Activated T-helper 1 cell treated with anti-CD3 and anti-CD28 coated beads, Interleukin-12 subunit alpha, Interleukin-12 subunit beta, Interleukin-2, Interleukin-4 antibody, amounts not matched to agents 30 ng/mL and 10 ng/mL and 1 ng/mL, durations not matched to agents 14 hours and 24 hours and 36 hours (primary cell): Measurements from ENCODE around the gene GH1. TPM values are rescaled to one million over a fixed set of nuclear protein-coding genes. Genes with fewer than 3 reads are reported as not detected.

Experiments
- DNase-seq: peaks from one replicate; pipeline ENCODE4 v3.0.0; 2021; ENCODE audit warnings: low spot score
- H3K27ac Mint-ChIP-seq: one replicate; pipeline ENCODE4 v1.8.0; 2021; ENCODE audit warnings: mild to moderate bottlenecking, mixed read lengths
- H3K27me3 Mint-ChIP-seq: one replicate; pipeline ENCODE4 v1.8.0; 2022; ENCODE audit warnings: mild to moderate bottlenecking, moderate library complexity, mixed read lengths; ENCODE audit not compliant: insufficient read depth
- H3K36me3 Mint-ChIP-seq: one replicate; pipeline ENCODE4 v1.8.0; 2021; ENCODE audit warnings: low read depth, mixed read lengths
- H3K4me1 Mint-ChIP-seq: one replicate; pipeline ENCODE4 v1.8.0; 2021; ENCODE audit warnings: low read depth, mixed read lengths
- H3K4me3 Mint-ChIP-seq: one replicate; pipeline ENCODE4 v1.8.0; 2021; ENCODE audit warnings: mild to moderate bottlenecking, moderate library complexity, mixed read lengths
- H3K9me3 Mint-ChIP-seq: one replicate; pipeline ENCODE4 v1.8.0; 2021; ENCODE audit warnings: mixed read lengths
- intact Hi-C: fragments of 100-400 bp; cut with micrococcal nuclease; formaldehyde crosslinking; loops from one replicate; pipeline ENCODE4 v1.15.1; 2024
- total RNA-seq: library from RNA; stranded (reverse); gene quantifications from 2 replicates; pipeline ENCODE4 v1.2.3, GENCODE V29; 2022

Gene GH1
- total RNA-seq, 1 donor from 2014 or later, result not detected

DNA sequence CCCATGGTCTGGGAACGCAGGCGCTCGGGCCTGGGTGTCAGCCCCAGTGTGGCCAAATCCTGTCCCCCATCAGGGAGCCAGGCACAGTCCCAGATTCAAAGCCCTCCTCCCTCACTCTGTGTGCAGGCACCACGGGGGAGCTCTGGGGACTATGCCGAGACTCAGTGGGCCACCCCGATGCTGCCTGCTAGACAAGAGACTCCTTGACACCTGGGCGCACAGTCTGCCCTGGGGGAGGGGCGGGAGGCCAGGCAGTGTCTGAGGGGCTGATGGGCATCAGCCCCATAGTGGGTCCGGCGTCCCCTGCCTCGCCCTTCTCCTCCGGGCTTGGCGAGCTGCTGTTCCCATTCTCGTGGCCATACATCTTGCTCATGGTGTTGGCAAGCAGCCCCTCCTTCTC is 21.9 kb upstream of the GH1 start:
- H3K4me3 Mint-ChIP-seq, result no peak overlapping the region
- intact Hi-C loops, result no loop called here
- H3K27me3 Mint-ChIP-seq, result peaks cover 15% of the 10 kb centered on the region
- no peaks in the 10 kb centered on the region for H3K9me3 Mint-ChIP-seq
- peaks cover 16% of the 10 kb centered on the region for H3K4me1 Mint-ChIP-seq
- no peak for DNase-seq
- no peak overlapping the region for H3K27ac Mint-ChIP-seq
- no peaks in the 10 kb centered on the region for H3K36me3 Mint-ChIP-seq

DNA sequence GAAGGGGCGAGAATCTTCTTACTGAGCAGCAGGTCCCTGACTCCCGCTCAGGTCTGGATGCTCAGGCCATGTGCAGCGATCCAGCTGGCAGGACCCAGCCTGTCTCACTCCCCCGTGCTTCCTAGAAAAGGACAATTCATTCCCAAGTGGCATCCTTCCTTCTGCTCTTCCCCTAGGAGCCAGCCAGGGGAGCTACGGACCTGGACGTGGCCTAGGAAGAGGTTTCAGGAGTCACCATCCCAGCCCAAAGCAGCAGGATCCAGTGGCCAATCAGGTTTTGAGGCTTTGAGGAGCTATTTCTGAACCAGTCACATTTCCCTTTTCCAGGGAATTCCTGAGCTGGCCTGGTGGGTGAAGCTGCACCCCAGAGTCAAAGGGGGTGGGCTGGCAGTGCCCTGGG is 21.2 kb upstream of the GH1 start:
- no peak for DNase-seq
- H3K9me3 Mint-ChIP-seq, result no peaks in the 10 kb centered on the region
- peaks cover 11% of the 10 kb centered on the region for H3K4me1 Mint-ChIP-seq
- H3K4me3 Mint-ChIP-seq, result no peak overlapping the region
- no peaks in the 10 kb centered on the region for H3K36me3 Mint-ChIP-seq
- H3K27me3 Mint-ChIP-seq, result peaks cover 18% of the 10 kb centered on the region
- H3K27ac Mint-ChIP-seq, result no peak overlapping the region
- intact Hi-C loops, result no loop called here

DNA sequence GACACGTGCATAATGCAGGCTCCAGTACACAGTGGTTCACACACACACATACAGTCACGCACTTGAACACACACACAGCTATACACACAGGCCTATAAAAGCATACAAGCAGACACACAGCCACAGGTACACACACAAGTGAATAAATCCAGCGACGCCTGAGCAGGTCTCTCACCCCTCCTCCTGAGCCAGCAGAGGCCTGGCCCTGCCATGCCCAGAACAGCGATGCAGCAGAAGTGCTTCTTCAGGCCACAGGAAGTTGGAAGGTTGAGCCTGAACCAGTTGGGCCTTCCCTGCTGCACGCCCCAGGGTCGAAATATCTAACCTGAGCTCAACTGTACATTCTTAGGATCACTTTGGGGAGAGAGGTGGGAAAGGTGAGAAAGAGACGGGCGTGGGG is 20.8 kb upstream of the GH1 start:
- intact Hi-C loops, result no loop called here
- Mint-ChIP-seq H3K4me1 (peaks cover 11% of the 10 kb centered on the region), H3K36me3 (no peaks in the 10 kb centered on the region)

GRCh38 chr17:63937920-63938319 is 19.3 kb upstream of the GH1 start:
- H3K4me1 Mint-ChIP-seq, result peaks cover 11% of the 10 kb centered on the region
- no peak overlapping the region for H3K27ac Mint-ChIP-seq
- intact Hi-C loops, result no loop called here
- no peaks in the 10 kb centered on the region for H3K36me3 Mint-ChIP-seq
- H3K4me3 Mint-ChIP-seq, result no peak overlapping the region
- DNase-seq, result no peak
- peaks cover 19% of the 10 kb centered on the region for H3K27me3 Mint-ChIP-seq
- no peaks in the 10 kb centered on the region for H3K9me3 Mint-ChIP-seq

More for the DNA sequence above, 20.8 kb upstream of the GH1 start:
- no peaks in the 10 kb centered on the region for H3K9me3 Mint-ChIP-seq
- no peak for DNase-seq
- no peak overlapping the region for H3K27ac Mint-ChIP-seq
- H3K27me3 Mint-ChIP-seq, result peaks cover 16% of the 10 kb centered on the region
- no peak overlapping the region for H3K4me3 Mint-ChIP-seq

- no peak for DNase-seq
- Mint-ChIP-seq H3K9me3 (no peaks in the 10 kb centered on the region), H3K27ac (no peak overlapping the region), H3K4me1 (peaks cover 11% of the 10 kb centered on the region), H3K27me3 (peaks cover 19% of the 10 kb centered on the region), H3K4me3 (no peak overlapping the region), H3K36me3 (no peaks in the 10 kb centered on the region)
- intact Hi-C loops, result no loop called here
Measured at GRCh38 chr17:63937319-63937718, 18.7 kb upstream of the GH1 start.

- Mint-ChIP-seq H3K9me3 (no peaks in the 10 kb centered on the region), H3K4me1 (peaks cover 28% of the 10 kb centered on the region), H3K4me3 (no peak overlapping the region), H3K36me3 (peaks cover 6% of the 10 kb centered on the region), H3K27me3 (peaks cover 19% of the 10 kb centered on the region), H3K27ac (no peak overlapping the region)
- DNase-seq, result no peak
- intact Hi-C loops, result loop anchor here (5.0 kb wide), 1 partner anchor 93 kb away; no protein-coding TSS in a partner anchor
Measured at GRCh38 chr17:63934183-63935112, 15.8 kb upstream of the GH1 start.

- peaks cover 19% of the 10 kb centered on the region for H3K4me1 Mint-ChIP-seq
- peaks cover 9% of the 10 kb centered on the region for H3K36me3 Mint-ChIP-seq
- H3K27ac Mint-ChIP-seq, result no peak overlapping the region
- peaks cover 19% of the 10 kb centered on the region for H3K27me3 Mint-ChIP-seq
- intact Hi-C loops, result loop anchor here (5.0 kb wide), 1 partner anchor 94 kb away; no protein-coding TSS in a partner anchor
- DNase-seq, result no peak
- no peak overlapping the region for H3K4me3 Mint-ChIP-seq
- no peaks in the 10 kb centered on the region for H3K9me3 Mint-ChIP-seq
Measured at GRCh38 chr17:63933598-63933997, 15.0 kb upstream of the GH1 start.

- intact Hi-C loops, result loop anchor here (5.0 kb wide), 1 partner anchor 95 kb away; no protein-coding TSS in a partner anchor
- peak overlapping the region; percentile 90 for H3K4me3 Mint-ChIP-seq
- peaks cover 9% of the 10 kb centered on the region for H3K36me3 Mint-ChIP-seq
- H3K9me3 Mint-ChIP-seq, result no peaks in the 10 kb centered on the region
- H3K4me1 Mint-ChIP-seq, result peaks cover 17% of the 10 kb centered on the region
- peaks cover 17% of the 10 kb centered on the region for H3K27me3 Mint-ChIP-seq
- H3K27ac Mint-ChIP-seq, result peak overlapping the region; percentile 40
- DNase-seq, result no peak
Measured at GRCh38 chr17:63932721-63933120, 14.1 kb upstream of the GH1 start.

DNA sequence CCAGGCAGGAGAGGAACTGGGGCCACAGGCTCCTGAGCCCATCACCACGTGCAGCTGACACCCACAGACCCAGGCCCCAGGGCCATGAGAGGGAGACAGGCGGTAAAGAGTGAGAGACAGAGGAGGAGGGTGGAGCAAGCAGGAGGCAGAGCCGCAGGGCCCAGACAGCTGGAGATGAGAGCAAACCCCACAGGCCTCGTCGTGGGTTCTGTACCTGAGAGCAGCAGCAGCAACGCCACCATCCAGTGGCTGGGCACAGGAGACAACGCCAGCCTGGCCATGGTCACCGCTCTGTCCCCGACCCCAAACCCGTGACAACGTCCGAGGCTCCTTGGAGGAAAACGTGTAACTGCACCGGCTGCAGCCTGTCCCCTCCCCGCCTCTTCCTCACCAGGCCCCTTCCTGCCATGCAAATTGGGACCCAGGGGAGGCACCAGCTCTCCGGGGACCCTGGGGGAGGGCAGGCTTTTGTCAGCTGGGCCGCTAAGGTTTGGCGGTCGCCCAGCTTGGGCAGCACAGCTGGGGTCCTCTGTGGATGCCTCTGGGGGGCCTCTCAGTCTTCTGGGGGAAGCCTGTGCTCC is 13.4 kb upstream of the GH1 start, which contains the start of gene CD79B:
Gene CD79B (minus strand): TSS at position 351 of the 581 bp plus-strand sequence. CDS start 70 bp downstream, at position 281.
- no peaks in the 10 kb centered on the region for H3K9me3 Mint-ChIP-seq
- peaks cover 9% of the 10 kb centered on the region for H3K36me3 Mint-ChIP-seq
- peak; percentile 22 for DNase-seq
- peak within 1 kb of the TSS; percentile 90 for H3K4me3 Mint-ChIP-seq
- peaks cover 15% of the 10 kb centered on the region for H3K27me3 Mint-ChIP-seq
- H3K27ac Mint-ChIP-seq, result peak within 1 kb of the TSS; percentile 91
- H3K4me1 Mint-ChIP-seq, result peaks cover 17% of the 10 kb centered on the region
- intact Hi-C loops, result loop anchor here (1.0 to 5.0 kb wide), 2 partner anchors 14 to 95 kb away; no protein-coding TSS in a partner anchor

DNA sequence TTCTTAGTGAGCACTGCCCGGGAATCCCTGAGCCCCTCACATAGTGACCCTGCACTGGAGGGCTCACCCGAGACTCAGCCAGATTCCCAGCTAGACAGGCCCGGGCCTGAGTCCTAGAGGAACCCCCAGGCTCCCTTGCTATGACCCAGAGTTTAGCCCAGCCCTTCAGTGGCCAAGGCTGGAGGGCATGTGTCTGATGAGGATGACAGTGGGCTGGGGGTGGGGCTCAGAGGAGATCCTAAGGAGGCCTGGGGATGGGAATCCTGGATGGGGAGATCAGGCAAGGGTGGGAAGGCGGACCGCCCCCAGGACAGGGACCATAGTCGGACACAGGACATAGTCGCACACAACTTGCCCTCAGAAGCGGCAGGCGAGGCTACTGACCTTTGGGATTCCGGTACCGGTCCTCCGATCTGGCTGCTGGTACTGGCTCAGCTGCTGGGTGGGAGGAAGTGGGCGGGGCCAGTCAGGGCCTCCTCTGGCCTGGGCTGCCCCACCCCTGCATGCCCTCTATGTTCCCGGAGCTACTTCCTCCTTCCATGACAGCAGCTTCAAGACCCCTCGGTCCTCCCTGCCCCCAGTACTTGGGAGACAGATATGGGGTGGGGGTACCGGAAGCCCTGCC is 12.4 kb upstream of the GH1 start:
- peak; percentile 54 for DNase-seq
- intact Hi-C loops, result loop anchor here (1.0 to 5.0 kb wide), 2 partner anchors 15 to 96 kb away; no protein-coding TSS in a partner anchor
- peaks cover 17% of the 10 kb centered on the region for H3K4me1 Mint-ChIP-seq
- H3K36me3 Mint-ChIP-seq, result peaks cover 9% of the 10 kb centered on the region
- peak overlapping the region; percentile 91 for H3K27ac Mint-ChIP-seq
- no peaks in the 10 kb centered on the region for H3K9me3 Mint-ChIP-seq
- H3K27me3 Mint-ChIP-seq, result peaks cover 12% of the 10 kb centered on the region
- peak overlapping the region; percentile 90 for H3K4me3 Mint-ChIP-seq

GRCh38 chr17:63929860-63930766 is 11.5 kb upstream of the GH1 start:
- Mint-ChIP-seq H3K9me3 (no peaks in the 10 kb centered on the region), H3K27ac (no peak overlapping the region), H3K27me3 (peaks cover 5% of the 10 kb centered on the region), H3K4me3 (peak overlapping the region; percentile 90), H3K36me3 (peaks cover 9% of the 10 kb centered on the region), H3K4me1 (peaks cover 17% of the 10 kb centered on the region)
- DNase-seq, result no peak
- intact Hi-C loops, result loop anchor here (5.0 kb wide), 1 partner anchor 97 kb away; no protein-coding TSS in a partner anchor
